ENCODE measurements around the gene HSD17B1. TPM values are rescaled to one million over a fixed set of nuclear protein-coding genes. Genes with fewer than 3 reads are reported as not detected.
"Not testable (repeated sequence)": the region's sequence is repeated elsewhere in the genome, so short reads cannot be mapped to it uniquely, and the experiment has no call there.

The HSD17B1 gene
- total RNA-seq, 1 donor from 2014 or later, result 0.59 TPM

DNA sequence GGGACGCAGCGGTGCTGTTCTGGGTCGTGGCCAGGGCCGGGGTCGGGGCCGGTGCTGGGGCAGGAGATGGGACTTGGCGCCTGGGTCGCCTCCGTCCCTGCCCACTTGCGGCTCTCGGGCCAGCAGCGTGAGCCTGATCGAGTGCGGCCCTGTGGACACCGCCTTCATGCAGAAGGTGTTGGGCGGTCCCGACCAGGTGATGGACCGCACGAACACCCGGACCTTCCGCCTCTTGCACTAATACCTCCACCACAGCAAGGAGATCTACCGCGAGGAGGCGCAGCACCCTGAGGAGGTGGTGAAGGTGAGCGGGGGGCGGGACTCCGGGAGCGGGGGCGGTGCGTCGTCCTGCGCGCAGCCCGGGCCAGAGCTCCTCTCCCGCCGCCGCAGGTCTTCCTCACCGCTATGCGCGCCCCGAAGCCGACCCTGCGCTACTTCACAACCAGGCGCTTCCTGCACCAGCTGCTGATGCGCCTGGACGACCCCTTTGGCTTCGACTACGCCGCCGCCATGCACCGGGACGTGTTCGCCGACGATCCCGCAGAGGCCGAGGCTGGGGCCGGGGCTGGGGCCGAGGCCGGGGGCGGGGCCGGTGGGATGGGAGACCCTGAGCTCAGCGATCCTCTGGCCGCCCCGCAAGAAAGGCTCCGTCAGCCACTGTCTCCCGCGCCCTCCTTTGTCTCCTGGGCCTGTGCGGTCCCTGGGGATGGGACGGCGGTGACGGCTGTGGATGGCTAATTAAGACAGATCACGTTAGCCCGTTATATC lies 4.5 kb upstream of the HSD17B1 start:
- DNase-seq, result no peak

DNA sequence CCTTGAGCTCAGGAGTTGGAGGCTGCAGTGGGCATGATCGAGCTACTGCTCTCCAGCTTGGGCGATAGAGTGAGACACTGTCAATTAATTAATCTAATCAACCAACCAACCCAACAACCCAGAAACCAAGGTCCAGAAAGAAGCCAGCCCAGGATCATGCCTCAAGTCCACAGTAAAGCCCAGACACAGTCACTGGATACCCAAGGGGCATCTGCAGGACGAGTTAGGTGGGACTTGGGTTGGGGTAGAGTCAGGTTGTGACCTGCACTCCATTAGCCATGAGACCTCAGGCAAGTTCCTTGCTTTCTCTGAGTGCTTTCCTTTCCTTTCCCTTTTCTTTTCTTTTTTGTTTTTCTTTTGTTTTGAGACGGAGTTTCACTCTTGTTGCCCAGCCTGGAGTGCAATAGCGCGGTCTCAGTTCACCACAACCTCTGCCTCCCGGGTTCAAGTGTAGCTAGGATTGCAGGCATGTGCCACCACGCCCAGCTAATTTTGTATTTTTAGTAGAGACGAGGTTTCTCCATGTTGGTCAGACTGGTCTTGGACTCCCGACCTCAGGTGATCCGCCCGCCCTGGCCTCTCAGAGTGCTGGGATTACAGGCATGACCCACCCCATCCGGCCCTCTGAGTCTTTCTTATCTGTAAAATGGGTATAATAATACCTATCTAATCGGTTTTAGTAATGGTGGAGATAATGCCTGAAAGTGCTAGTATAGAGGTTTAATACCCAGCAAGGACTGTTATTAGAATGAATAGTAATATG lies 3.5 kb upstream of the HSD17B1 start:
- DNase-seq, result no peak

DNA sequence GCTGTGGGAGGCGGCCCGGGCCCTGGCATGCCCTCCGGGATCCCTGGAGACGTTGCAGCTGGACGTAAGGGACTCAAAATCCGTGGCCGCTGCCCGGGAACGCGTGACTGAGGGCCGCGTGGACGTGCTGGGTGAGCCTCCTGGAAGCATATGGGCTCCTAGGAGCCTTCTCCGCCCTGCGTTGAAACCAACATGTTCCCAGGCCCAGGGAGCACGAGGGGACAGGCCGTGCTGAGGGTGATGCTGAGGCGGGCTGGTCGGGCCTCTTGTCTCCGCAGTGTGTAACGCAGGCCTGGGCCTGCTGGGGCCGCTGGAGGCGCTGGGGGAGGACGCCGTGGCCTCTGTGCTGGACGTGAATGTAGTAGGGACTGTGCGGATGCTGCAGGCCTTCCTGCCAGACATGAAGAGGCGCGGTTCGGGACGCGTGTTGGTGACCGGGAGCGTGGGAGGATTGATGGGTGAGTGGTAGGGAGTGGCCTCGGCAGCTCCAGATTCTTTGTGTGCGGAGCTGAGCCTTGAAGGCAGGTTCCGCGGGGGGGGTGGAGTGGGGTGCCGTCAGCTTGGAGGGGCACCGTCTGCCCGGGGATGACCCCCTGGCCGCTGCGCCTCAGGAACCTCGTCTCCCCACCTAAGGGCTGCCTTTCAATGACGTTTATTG lies 567 bp downstream of the HSD17B1 start:
- no peak for DNase-seq

DNA sequence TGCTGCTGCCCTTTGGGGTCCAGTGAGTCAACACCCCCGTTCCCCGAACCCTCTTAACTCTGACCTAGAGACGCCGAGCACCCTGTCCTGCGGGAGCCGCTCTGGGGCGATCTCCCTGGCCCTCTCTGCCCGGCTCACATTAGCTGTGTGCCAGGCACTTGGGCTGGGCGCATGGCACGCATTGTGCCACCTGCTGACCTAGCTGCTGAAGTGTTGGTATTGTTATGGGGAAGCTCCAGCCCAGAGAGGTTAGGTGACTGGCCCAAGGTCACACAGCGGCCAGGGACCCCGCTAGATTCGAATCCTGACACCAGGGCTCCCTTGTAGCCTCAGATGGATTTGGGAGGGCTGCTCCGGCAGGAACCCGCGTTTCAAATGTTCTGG lies 1.1 kb downstream of the HSD17B1 start:
- no peak for DNase-seq

DNA sequence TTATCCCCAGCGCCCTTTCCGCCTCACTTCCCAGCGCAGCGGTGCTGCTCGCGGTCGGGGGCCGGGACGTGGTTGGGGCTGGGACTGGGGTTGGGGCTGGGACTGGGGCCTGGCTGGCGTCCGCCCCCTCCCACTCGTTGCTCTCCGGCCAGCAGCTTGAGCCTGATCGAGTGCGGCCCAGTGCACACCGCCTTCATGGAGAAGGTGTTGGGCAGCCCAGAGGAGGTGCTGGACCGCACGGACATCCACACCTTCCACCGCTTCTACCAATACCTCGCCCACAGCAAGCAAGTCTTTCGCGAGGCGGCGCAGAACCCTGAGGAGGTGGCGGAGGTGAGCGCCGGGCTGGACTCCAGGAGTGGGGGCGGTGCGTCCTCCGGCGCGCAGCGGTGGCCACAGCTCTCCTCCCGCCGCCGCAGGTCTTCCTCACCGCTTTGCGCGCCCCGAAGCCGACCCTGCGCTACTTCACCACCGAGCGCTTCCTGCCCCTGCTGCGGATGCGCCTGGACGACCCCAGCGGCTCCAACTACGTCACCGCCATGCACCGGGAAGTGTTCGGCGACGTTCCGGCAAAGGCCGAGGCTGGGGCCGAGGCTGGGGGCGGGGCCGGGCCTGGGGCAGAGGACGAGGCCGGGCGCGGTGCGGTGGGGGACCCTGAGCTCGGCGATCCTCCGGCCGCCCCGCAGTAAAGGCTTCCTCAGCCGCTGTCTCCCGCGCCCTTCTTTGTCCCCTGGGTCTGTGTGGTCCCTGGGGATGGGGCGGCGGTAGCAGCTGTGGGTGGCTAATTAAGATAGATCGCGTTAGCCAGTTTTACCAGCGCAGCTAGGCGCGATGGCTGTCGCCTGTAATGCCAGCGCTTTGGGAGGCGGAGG lies 1.8 kb downstream of the HSD17B1 start:
- peak; percentile 77 for DNase-seq

DNA sequence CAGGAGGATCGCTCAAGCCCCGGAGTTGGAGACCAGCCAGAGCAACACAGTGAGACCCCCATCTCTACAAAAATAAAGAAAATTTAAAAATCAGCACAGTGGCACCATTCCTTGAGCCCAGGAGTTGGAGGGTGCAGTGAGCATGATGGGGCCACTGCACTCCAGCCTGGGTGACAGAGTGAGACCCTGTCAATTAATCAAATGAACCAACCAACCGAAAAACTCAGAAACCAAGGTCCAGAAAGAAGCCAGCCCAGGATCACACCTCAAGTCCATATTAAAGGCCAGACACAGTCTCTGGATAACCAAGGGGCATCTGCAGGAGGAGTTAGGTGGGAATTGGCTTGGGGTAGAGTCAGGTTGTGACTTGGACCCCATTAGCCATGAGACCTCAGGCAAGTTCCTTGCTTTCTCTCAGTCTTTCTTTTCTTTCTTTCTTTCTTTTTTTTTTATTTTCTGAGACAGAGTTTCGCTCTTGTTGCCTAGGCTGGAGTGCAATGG lies 2.4 kb downstream of the HSD17B1 start:
- no peak for DNase-seq

DNA sequence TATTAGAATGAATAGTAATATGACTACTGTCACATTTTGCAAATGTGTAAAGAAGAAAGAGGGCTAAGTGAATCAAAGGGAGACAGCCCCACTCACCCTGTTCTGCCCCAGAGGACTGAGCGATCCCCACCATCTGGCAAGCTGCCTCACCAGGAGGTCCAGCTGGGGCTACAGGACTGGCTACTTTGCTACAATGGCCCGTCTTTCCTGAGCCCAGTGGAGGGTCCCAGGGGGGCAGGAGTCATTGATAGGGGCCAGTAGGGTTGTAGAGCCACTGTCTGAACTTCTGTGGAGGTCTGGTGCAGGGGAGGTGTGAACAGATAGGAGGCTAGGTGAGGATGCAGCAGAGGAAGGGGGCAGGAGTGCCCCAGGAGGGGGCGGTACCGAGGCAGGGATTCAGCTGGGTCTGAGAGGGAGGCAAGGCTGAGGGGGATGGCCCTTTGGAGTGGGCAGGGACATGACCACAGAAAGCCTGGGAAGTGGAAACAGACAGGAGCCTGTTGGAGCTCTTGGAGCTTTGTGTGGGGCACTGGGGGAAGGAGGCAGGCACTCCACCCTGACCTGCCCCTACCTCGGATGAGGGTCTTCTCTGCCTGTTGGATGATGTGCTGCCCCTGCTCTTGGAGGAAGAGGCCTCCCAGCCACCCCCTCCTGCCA lies 3.4 kb downstream of the HSD17B1 start:
- not testable (repeated sequence) for DNase-seq

DNA sequence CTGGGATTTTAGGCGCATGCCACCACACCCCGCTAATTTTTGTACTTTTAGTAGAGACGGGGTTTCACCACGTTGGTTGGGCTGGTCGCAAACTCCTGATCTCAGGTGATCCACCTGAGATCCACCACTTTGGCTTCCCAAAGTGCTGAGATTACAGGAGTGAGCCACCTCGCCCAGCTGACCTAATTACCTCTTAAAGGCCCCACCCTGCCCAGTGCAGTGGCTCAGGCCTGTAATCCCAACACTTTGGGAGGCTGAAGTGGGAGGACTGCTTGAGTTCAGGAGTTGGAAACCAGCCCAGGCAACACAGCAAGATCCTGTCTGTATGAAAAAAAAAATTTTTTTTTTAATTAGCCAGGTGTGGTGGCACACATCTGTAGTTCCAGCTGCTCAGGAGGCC lies 6.4 kb downstream of the HSD17B1 start:
- DNase-seq, result no peak

DNA sequence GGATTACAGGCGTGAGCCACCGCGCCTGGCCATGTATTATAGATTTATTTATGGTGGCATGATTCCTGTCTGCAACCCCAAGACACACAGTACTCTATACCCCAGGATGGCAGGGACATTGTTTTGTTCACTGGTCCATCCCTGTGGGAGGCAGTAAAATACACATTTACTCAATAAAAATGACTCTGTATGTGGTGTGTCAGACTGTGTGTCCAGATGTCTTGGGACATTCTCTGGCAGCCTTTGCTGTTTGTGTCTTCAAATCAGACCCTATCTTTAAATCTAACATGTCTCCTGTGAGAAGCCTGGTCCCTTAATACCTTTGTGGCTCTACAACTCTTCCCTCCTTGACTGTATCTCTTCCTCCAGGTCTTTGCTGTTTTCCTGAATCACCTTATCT lies 7.5 kb downstream of the HSD17B1 start:
- DNase-seq, result no peak

DNA sequence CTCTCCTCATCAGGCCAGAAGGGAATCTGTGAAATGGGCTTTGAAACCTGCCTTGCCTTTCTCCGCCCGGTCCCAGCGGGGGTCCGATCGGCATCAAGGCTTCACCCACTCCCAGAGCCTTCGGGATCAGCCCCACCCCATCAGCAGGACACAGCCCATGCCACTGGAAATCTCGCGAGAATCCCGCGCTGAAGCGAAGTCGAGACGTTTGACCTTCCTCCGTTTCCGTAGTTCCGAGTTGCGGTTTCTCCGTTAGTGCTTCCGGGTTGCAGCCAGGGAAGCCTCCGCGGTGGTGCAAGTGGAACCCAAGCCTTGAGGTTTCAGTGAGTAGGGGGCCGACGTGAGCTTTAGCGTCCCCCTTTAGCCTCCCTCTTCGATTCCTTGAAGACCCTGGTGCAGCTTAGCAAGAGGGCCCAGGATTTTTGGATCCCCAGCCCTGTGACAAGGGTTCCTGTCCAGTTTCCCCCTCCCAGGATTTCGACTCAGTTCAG lies 9.2 kb downstream of the HSD17B1 start, which contains the start of gene COASY:
Gene COASY (plus strand): TSS at position 252 of the 491 bp plus-strand sequence. CDS start 475 bp downstream, outside the sequence.
- peak; percentile 98 for DNase-seq

DNA sequence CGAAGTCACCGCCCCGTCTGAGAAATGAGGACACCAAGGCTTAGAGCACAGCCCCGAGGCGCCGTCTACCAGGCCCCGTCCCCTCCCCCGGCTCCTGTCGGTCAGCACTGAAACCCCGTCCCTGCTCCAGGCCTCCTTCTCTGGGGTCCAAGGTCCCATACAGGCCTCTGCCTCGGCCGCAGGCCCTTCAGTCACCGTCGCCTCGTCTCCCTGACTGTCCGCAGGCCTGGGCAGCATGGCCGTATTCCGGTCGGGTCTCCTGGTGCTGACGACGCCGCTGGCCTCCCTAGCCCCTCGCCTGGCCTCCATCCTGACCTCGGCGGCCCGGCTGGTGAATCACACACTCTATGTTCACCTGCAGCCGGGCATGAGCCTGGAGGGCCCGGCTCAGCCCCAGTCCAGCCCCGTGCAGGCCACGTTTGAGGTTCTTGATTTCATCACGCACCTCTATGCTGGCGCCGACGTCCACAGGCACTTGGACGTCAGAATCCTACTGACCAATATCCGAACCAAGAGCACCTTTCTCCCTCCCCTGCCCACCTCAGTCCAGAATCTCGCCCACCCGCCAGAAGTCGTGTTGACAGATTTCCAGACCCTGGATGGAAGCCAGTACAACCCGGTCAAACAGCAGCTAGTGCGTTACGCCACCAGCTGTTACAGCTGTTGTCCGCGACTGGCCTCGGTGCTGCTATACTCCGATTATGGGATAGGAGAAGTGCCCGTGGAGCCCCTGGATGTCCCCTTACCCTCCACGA lies 9.8 kb downstream of the HSD17B1 start:
- DNase-seq, result no peak

DNA sequence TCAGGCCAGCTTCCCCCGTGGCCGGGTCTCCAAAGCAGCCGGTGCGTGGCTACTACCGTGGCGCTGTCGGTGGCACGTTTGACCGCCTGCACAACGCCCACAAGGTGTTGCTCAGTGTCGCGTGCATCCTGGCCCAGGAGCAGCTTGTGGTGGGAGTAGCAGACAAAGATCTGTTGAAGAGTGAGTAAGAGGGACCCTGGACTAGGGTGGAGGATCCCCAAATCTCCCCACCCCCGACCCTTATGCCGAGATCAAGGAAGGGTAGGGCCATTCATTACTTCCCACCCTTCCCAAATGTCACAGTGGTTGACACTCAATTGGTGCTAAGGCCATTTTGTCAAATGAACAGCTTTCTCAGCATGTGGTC lies 10.4 kb downstream of the HSD17B1 start:
- DNase-seq, result no peak

DNA sequence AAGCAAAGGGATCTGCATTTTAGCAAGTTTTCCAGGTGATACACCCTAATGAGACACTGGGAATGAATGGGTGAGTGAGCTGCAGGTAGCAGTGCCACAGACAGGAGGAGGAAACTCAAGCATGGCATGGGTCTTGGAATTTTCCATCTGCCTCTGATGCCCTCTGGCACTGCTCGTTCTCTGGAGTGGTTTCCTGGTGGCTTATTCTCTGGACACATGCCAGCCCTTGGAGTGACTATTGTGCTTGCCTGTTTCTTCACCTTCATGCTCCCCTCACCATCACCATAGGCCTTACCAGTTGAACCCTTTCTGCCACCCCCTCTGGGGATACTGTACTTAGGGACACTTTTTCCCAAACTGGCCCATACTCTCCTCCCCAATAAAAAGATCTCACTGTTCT lies 10.8 kb downstream of the HSD17B1 start:
- no peak for DNase-seq

DNA sequence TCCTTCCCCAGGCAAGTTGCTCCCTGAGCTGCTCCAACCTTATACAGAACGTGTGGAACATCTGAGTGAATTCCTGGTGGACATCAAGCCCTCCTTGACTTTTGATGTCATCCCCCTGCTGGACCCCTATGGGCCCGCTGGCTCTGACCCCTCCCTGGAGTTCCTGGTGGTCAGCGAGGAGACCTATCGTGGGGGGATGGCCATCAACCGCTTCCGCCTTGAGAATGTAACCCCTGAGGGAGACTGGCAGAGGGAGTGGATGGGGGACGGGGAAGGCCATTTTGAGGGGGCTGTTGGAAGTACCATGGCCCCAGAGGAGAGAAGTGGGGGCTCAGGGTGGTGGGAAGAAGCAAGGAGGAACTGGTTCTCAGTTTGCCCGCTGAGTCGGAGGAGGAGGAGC lies 11.2 kb downstream of the HSD17B1 start:
- no peak for DNase-seq

DNA sequence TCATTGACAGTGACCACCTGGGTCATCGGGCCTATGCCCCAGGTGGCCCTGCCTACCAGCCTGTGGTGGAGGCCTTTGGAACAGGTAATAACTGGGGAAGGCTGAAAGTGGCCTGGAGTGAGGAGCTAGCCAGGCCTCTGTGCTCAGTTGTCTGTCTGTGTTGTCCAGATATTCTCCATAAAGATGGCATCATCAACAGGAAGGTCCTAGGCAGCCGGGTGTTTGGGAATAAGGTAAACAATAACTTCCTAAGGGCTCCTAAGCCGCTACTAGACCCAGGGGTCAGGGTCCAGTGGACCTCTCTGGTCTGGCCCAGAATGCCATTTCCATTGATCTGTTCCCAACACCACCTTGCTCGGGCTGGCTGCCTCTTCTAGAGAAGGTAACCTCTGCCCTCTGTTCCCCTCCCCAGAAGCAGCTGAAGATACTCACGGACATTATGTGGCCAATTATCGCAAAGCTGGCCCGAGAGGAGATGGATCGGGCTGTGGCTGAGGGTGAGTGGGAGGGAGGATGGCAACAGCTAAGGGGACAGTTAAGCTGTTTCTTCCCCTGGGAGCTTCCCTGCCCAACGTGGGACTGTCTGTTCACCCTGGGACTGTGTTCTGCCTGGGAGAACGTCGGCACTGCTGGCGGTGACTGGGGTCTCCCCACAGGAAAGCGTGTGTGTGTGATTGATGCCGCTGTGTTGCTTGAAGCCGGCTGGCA lies 12.2 kb downstream of the HSD17B1 start:
- DNase-seq, result no peak

DNA sequence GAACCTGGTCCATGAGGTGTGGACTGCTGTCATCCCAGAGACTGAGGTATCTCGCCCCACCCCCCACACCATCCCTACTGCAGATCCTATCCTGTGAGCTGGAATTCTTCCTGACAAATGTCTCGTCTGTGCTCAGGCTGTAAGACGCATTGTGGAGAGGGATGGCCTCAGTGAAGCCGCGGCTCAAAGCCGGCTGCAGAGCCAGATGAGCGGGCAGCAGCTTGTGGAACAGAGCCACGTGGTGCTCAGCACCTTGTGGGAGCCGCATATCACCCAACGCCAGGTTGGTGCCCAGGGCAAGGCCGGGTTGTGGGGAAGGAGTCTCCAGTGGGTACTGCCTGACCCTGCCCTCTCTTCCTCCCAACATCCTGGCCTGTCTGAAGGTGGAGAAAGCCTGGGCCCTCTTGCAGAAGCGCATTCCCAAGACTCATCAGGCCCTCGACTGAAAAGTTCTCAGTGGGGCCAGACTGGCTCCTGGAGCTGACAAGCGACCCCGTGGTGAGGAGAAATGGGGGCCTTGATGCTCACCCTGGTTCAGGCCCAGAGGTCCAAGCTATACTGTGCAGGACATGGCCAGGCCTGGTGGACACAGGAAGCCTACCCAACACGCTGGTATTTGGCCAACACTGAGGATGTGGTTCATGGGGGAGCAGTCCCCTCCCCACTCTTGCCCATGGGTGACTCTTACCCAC lies 12.9 kb downstream of the HSD17B1 start:
- DNase-seq, result no peak

DNA sequence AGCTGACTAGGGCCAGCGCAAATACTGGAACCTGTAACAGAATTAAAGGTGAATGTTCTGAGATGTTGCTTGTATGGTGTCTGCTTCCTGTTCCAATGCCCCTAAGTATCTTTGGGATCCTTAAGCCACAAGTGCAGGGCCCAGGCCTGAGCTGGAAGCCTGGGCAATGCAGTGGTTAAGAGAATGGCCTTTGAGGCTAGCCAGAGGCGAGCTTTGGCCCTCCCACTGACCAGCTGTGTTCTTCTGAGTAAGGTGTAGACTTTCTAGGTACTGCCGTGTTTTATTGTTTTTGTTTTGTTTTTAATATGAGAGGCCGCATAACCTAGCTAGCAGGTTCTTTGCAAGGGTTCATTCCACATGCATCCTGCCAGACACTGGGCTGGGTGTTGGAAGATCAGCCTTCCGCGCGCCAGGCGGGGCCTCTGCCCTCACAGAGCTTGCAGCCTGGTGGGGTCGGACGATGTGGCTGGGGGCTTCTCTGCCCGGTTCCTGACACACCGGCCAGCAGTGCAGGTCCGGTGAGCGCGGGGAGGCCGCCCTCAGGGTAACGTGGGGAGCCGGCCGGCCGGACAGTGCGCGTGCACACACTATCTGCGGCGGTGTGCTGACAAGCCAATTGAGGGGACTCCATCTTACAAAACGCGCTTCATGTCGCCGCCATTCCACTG lies 13.6 kb downstream of the HSD17B1 start:
- DNase-seq, result no peak

DNA sequence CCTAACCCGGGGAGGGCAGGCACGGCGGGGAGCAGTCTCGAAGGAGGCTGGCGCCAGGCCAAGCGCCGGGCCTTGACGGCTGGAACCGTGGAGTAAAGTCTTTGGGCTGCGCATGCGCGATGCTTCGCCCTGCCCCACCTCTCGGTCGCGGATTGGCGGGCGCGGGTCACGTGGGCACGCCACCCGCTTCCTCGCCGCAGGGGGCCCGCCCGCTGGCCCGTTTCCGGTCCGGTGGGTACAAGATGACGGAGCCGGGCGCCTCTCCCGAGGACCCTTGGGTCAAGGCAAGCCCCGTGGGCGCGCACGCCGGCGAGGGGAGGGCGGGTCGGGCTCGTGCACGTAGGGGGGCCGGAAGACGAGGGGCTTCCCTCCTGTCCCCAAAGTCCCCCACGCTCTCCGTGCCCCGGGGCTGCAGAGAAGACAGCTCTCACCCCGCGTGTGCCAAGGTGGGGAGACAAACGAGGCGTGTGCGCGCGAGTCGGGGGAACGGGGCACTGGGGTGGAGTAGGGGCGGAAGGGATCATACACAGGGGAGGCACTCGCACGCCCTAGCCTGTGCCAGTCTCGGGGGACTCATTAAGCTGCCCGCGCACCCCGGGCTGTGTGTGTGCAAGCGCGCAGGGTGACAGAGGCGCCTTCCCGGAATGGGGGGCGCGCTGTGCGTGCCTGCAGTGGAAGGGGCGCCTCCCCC lies 14.3 kb downstream of the HSD17B1 start, which contains the start of gene MLX:
Gene MLX (plus strand): TSS at position 218 of the 691 bp plus-strand sequence. CDS start 25 bp downstream, at position 243.
- DNase-seq, result peak; percentile 70
